HG03097 (cell line): Measurements from ENCODE around the gene NCK2.

ENCODE experiments used
- ATAC-seq: cut with Tn5 transposase; IDR thresholded peaks from one replicate; pipeline ENCODE4 v1.9.1; 2021; ENCODE audit not compliant: unreplicated experiment, low FRiP score

The NCK2 gene

GRCh38 chr2:105841551-105841950 is 96.8 kb downstream of the NCK2 start:
- no peak for ATAC-seq

- no peak for ATAC-seq
These were observed 97.8 kb downstream of the NCK2 start for GRCh38 chr2:105842555-105842954.

- no peak for ATAC-seq
These were observed 99.0 kb downstream of the NCK2 start for GRCh38 chr2:105843476-105844374.

GRCh38 chr2:105845976-105846375 is 101.3 kb downstream of the NCK2 start:
- no peak for ATAC-seq

GRCh38 chr2:105847056-105847455 is 102.3 kb downstream of the NCK2 start:
- ATAC-seq = no peak

- ATAC-seq = no peak
These were observed 103.7 kb downstream of the NCK2 start for GRCh38 chr2:105848367-105848766.

- ATAC-seq = no peak
These were observed 104.9 kb downstream of the NCK2 start for GRCh38 chr2:105849431-105850179.

GRCh38 chr2:105852066-105852465 is 107.4 kb downstream of the NCK2 start:
- no peak for ATAC-seq

GRCh38 chr2:105853354-105854088 is 108.8 kb downstream of the NCK2 start:
- no peak for ATAC-seq

- ATAC-seq = no peak
These were observed 110.3 kb downstream of the NCK2 start for GRCh38 chr2:105854972-105855371.

GRCh38 chr2:105856581-105856980 is 111.9 kb downstream of the NCK2 start:
- ATAC-seq = no peak

- no peak for ATAC-seq
These were observed 112.5 kb downstream of the NCK2 start for GRCh38 chr2:105857076-105857740.

GRCh38 chr2:105858868-105859693 is 114.4 kb downstream of the NCK2 start:
- ATAC-seq = no peak

GRCh38 chr2:105859694-105859951 is 114.9 kb downstream of the NCK2 start:
- ATAC-seq = no peak

- no peak for ATAC-seq
These were observed 115.9 kb downstream of the NCK2 start for GRCh38 chr2:105860567-105860966.

GRCh38 chr2:105861200-105861599 is 116.5 kb downstream of the NCK2 start:
- ATAC-seq = no peak

GRCh38 chr2:105862843-105863242 is 118.1 kb downstream of the NCK2 start:
- no peak for ATAC-seq

GRCh38 chr2:105864262-105864661 is 119.5 kb downstream of the NCK2 start:
- ATAC-seq = no peak

- ATAC-seq = no peak
These were observed 120.7 kb downstream of the NCK2 start for GRCh38 chr2:105865222-105865913.
